Measurements from ENCODE around the gene EFHD1. TPM values are rescaled to one million over a fixed set of nuclear protein-coding genes. Genes with fewer than 3 reads are reported as not detected.

The EFHD1 gene
- total RNA-seq, 2 donors from 2014 or later = 1.1 to 1.8 TPM

DNA sequence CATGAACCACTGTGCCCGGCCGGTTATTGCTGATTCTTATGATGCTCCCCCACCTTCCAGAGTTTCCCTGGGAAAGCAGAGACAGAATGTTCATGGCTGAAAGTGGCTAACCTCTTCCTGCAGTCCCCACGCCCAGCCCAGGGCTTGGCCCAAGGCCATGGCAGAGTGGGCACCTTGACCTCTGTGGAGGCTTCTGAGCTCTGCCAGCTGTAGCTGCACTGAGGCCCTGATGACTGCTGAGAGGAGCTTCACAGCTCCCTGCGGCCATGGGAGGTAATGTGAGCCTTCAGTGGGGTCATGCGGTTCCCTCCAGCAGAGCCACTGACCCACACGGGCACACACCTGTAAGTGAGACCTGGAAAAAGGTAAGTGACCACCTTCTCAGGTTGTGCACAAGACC is 13.3 kb downstream of the EFHD1 start:
- peaks cover 36% of the 10 kb centered on the region for H3K27me3 Mint-ChIP-seq
- H3K36me3 Mint-ChIP-seq (ENCODE audit: low read depth) = no peaks in the 10 kb centered on the region
- no peak overlapping the region for H3K27ac Mint-ChIP-seq
- ATAC-seq = no peak
- H3K4me1 Mint-ChIP-seq = peaks cover 2% of the 10 kb centered on the region
- no peak for DNase-seq
- no peaks in the 10 kb centered on the region for H3K9me3 ChIP-seq (ENCODE audit: control insufficient read depth, low read length, poor library complexity, severe bottlenecking)
- H3K4me3 Mint-ChIP-seq = no peak overlapping the region

DNA sequence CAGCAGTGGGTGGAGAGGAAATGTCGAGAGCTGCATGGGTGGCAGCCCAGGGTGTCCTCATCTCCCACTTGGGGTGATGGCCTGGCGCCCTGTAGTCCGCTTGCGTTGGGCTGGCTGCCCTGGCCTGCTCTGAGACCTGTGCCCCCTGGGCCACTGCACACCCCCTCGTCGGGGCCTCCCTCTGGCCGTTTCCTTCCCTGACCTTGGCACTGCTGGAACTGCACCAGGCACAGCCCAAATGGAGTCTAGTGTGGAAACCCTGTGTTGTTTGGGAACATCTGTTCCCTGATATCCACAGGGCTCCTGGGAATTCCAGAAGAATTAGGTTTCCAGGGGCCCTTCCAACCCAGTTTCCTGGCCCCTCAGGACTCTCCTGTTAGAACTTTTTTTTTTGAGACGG is 13.9 kb downstream of the EFHD1 start:
- DNase-seq (no peak), ATAC-seq (no peak)
- H3K27me3 Mint-ChIP-seq = peaks cover 36% of the 10 kb centered on the region
- no peak overlapping the region for H3K4me3 Mint-ChIP-seq
- no peaks in the 10 kb centered on the region for H3K36me3 Mint-ChIP-seq (ENCODE audit: low read depth)
- no peaks in the 10 kb centered on the region for H3K9me3 ChIP-seq (ENCODE audit: control insufficient read depth, low read length, poor library complexity, severe bottlenecking)
- peaks cover 2% of the 10 kb centered on the region for H3K4me1 Mint-ChIP-seq
- H3K27ac Mint-ChIP-seq = no peak overlapping the region

DNA sequence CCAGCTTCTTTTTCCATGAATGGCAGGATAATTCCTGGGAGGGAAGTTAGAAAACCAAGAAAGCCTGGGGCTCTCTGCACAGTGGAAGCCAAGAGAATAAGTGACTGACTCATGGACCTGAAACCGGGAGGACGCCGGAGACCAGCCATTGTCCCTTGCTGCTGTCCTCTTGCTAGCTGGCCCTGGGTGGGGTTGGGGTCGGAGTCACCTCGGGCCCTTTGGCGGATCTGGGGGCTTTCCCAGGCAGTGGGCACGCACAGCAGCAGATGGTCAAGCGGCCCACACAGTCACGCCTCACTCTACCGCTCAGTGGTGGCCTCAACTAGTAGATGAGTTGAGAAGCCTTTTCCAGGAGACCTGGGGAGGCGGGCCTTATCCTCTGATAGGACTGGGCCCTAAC is 15.6 kb downstream of the EFHD1 start:
- Mint-ChIP-seq H3K27me3 (peaks cover 24% of the 10 kb centered on the region), H3K36me3 (ENCODE audit: low read depth) (no peaks in the 10 kb centered on the region)
- no peak for ATAC-seq

DNA sequence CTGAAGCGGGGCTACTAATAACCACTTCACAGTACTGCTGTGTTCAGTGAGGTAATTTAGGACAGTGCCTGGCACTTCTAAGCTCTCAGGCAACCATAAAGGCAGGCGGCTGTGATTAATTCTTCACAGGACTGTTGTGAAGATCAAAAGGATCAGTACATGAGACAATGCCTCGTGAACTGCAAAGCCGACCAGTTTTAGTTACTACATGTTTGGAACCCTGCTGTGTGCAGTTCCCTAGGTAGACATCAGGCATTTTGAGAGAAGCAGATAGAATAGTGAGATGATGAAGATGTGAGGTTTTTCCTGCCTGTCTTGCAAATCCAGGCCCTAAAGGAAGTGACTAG is 19.1 kb downstream of the EFHD1 start:
- Mint-ChIP-seq H3K36me3 (ENCODE audit: low read depth) (no peaks in the 10 kb centered on the region), H3K27ac (no peak overlapping the region), H3K4me1 (no peaks in the 10 kb centered on the region), H3K4me3 (no peak overlapping the region), H3K27me3 (peaks cover 16% of the 10 kb centered on the region)
- no peak for DNase-seq
- no peaks in the 10 kb centered on the region for H3K9me3 ChIP-seq (ENCODE audit: control insufficient read depth, low read length, poor library complexity, severe bottlenecking)
- no peak for ATAC-seq

More for the DNA sequence above, 15.6 kb downstream of the EFHD1 start:
- H3K27ac Mint-ChIP-seq = no peak overlapping the region
- H3K4me1 Mint-ChIP-seq = no peaks in the 10 kb centered on the region
- H3K4me3 Mint-ChIP-seq = no peak overlapping the region
- DNase-seq = no peak
- H3K9me3 ChIP-seq (ENCODE audit: control insufficient read depth, low read length, poor library complexity, severe bottlenecking) = no peaks in the 10 kb centered on the region

DNA sequence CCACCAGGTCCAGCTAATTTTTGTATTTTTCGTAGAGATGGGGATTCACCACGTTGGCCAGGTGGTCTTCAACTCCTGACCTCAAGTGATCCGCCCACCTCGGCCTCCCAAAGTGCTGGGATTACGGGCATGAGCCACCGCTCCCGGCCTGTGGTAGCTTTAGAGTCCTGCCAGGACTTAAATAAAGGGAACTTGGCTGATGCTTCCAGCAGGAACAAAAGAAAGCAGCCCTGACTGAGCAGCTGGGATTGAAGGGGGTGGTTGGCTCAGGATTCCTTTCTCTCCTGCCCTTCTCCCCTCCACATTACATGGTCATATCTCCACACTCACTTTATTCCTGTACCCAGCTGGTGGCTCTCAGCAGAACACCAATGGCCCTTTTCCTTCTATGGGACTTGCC is 20.0 kb downstream of the EFHD1 start:
- no peak for ATAC-seq
- DNase-seq = no peak
- Mint-ChIP-seq H3K4me3 (no peak overlapping the region), H3K27me3 (peaks cover 11% of the 10 kb centered on the region), H3K36me3 (ENCODE audit: low read depth) (no peaks in the 10 kb centered on the region), H3K27ac (no peak overlapping the region), H3K4me1 (no peaks in the 10 kb centered on the region)
- H3K9me3 ChIP-seq (ENCODE audit: control insufficient read depth, low read length, poor library complexity, severe bottlenecking) = no peaks in the 10 kb centered on the region

DNA sequence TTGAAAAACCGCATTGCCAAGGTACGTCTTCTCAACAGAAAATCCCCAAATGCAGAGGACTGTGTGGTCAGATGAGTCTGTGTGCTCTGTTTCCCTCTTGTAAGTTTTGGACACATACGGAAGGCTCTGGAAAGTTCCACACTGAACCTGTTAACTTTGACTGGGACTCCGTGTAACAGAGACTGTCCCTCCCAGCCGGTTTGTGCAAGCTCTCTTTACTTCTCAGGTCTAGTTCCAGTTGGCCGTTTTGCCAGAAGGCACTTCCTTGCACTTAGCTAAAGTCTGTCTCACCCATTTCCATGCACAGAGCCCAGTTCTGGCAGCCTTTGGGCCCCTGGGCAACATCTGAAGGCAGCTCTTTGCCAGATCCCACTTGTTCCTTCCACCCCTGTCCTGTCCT is 22.0 kb downstream of the EFHD1 start:
- no peaks in the 10 kb centered on the region for H3K4me1 Mint-ChIP-seq
- ATAC-seq = no peak
- no peaks in the 10 kb centered on the region for H3K9me3 ChIP-seq (ENCODE audit: control insufficient read depth, low read length, poor library complexity, severe bottlenecking)
- no peaks in the 10 kb centered on the region for H3K36me3 Mint-ChIP-seq (ENCODE audit: low read depth)
- H3K27me3 Mint-ChIP-seq = peaks cover 13% of the 10 kb centered on the region
- H3K27ac Mint-ChIP-seq = no peak overlapping the region
- no peak overlapping the region for H3K4me3 Mint-ChIP-seq
- DNase-seq = no peak

DNA sequence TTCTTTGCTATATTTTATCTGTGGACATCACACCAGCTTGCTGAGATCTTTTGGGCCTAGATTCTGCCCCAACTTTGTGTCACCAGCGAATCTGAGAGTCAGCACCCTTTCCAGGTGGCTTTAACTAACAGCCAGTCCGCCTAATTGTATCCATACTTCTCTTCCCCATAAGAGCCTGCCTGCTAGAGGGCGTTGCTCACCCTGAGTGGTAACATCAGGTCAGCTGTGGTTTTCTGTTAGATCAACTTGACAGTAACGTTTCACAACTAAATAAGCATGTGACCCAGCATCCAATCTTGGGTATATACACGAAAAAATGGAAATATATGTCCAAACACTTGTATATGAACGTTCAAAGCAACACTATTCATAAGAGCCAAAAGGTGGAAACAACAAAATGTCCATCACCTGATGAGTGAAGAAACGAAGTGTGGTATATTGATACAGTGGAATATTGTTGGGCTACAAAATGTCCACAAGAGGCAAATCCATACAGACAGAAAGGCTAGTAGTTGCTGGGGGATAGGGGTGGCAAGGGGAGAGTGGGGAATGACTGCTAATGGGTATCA is 24.9 kb downstream of the EFHD1 start:
- Mint-ChIP-seq H3K27me3 (peaks cover 22% of the 10 kb centered on the region), H3K4me3 (no peak overlapping the region), H3K4me1 (no peaks in the 10 kb centered on the region), H3K36me3 (ENCODE audit: low read depth) (no peaks in the 10 kb centered on the region), H3K27ac (no peak overlapping the region)
- ATAC-seq (no peak), DNase-seq (no peak)
- H3K9me3 ChIP-seq (ENCODE audit: control insufficient read depth, low read length, poor library complexity, severe bottlenecking) = no peaks in the 10 kb centered on the region

DNA sequence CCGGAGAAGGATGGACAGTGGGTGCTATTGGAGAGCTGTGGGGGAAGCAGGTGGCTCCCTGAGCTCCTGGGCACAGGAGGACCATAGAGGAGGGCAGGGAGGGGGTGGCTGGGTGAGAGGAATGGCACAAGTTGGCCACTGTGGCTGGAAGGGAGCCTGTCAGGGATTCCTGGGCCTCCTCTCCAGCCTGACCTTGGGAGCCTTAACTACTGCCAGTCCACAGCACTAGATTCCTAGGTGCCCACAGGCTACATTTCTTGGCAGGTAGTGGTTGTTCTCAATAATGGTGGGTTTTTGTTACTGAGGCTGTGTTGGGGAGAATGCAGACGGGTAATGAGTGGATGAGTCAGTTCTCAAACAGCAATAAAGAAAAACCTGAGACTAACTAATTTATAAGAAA is 26.0 kb downstream of the EFHD1 start:
- Mint-ChIP-seq H3K36me3 (ENCODE audit: low read depth) (no peaks in the 10 kb centered on the region), H3K4me3 (no peak overlapping the region), H3K27me3 (peaks cover 22% of the 10 kb centered on the region), H3K27ac (no peak overlapping the region), H3K4me1 (no peaks in the 10 kb centered on the region)
- ATAC-seq (no peak), DNase-seq (no peak)
- H3K9me3 ChIP-seq (ENCODE audit: control insufficient read depth, low read length, poor library complexity, severe bottlenecking) = no peaks in the 10 kb centered on the region

DNA sequence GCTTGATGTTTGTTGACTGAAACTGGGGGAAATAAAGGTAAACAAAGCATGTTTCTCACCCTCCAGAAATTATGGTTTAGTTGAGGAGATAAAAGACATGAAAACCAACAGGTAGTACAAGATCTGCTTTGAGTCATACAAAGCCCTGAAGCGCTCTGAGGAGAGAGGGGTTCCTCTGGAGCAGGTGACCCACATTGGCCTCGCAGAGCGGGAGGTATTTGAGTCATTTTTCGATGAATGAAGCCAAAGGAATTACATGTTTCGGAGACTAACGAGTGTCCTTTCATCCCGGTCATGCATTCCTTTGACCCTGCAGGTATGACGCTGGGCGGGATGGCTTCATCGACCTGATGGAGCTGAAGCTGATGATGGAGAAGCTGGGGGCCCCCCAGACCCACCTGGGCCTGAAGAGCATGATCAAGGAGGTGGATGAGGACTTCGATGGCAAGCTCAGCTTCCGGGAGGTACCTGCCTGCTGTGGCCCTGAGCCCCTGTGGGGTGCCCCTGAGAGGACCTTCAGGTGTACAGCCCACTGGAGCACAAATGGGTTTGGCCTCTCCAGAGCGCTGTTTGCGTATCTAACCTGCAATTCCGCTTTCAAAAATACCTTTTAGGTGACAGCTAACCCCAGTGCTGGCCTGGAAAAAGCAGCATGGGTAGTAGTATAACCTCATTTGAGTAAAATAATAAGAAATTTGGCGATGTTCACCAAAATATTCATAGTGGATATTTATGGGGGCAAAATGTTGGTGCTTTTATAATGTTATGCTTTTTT is 29.3 kb downstream of the EFHD1 start:
- Mint-ChIP-seq H3K27me3 (peaks cover 22% of the 10 kb centered on the region), H3K36me3 (ENCODE audit: low read depth) (no peaks in the 10 kb centered on the region), H3K27ac (no peak overlapping the region), H3K4me1 (no peaks in the 10 kb centered on the region), H3K4me3 (no peak overlapping the region)
- DNase-seq = no peak
- no peak for ATAC-seq
- no peaks in the 10 kb centered on the region for H3K9me3 ChIP-seq (ENCODE audit: control insufficient read depth, low read length, poor library complexity, severe bottlenecking)

DNA sequence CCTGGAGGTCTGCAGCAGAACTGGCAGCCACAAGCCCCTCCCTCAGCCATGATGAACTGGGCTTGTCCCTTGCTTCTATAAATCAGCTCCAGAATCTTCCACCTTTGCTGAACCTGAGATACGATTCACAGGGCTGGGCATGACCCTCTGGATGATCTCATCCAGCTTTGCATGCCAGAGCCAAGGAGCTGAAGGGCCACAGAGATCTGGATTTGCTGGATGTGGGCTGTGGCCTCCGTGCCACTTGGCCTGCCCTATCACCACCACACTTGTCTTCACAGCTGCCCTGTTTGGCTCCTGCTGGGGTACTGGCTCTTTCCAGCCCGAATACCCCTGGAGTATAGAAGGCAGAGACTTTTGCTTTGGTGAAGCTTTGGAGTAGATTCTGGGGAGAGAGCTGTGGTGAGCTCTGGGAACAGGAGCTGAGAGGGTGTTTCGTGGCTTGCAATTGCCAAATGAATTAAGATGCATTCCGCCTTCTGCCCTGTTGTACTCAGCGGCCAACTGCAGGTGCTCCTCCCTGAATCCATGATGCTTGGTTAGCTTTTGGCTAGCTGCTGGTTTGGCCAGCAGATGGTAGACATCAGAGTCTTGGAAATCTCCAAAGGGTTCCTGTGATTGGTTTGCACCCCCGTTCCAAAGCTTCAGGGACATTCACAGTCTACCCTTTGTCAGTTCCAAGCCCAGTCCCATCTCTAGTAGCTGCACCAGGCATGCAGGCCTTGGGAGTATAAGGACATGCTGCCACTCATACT is 32.8 kb downstream of the EFHD1 start:
- DNase-seq = no peak
- no peak for ATAC-seq
- Mint-ChIP-seq H3K4me3 (no peak overlapping the region), H3K4me1 (no peaks in the 10 kb centered on the region), H3K27me3 (peaks cover 22% of the 10 kb centered on the region), H3K36me3 (ENCODE audit: low read depth) (peaks cover 2% of the 10 kb centered on the region), H3K27ac (no peak overlapping the region)
- no peaks in the 10 kb centered on the region for H3K9me3 ChIP-seq (ENCODE audit: control insufficient read depth, low read length, poor library complexity, severe bottlenecking)

DNA sequence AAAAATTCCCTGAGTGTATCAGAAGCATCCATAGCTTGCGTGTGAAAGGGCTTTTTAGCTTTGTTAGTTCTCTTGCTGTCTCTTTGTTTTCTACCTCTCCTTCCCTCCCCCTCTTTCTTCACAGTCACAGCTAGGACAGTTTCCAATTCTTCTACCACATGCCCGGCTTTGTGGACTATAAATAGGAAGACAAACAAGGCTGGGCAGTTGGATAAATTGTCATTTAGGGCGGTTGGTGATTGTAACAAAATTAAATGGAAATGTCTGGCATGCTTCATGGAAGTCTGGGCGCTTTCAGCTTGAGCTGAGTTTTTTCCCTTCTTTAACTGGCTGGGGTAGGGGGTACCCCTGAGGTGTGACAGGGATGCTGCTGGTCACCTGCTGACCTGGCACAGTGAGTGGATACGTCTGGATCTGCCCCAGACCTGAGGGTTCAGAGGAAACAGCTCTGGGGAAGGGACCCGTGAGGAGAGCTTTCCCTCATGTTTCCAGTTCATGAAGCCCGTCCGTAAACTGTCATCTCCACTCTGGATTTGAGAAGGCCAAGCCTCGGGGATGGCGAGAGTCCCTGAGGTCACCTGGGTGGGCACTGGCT is 34.7 kb downstream of the EFHD1 start:
- Mint-ChIP-seq H3K4me3 (no peak overlapping the region), H3K4me1 (no peaks in the 10 kb centered on the region), H3K27ac (no peak overlapping the region), H3K36me3 (ENCODE audit: low read depth) (peaks cover 2% of the 10 kb centered on the region), H3K27me3 (peaks cover 21% of the 10 kb centered on the region)
- ATAC-seq (no peak), DNase-seq (no peak)
- H3K9me3 ChIP-seq (ENCODE audit: control insufficient read depth, low read length, poor library complexity, severe bottlenecking) = no peaks in the 10 kb centered on the region

DNA sequence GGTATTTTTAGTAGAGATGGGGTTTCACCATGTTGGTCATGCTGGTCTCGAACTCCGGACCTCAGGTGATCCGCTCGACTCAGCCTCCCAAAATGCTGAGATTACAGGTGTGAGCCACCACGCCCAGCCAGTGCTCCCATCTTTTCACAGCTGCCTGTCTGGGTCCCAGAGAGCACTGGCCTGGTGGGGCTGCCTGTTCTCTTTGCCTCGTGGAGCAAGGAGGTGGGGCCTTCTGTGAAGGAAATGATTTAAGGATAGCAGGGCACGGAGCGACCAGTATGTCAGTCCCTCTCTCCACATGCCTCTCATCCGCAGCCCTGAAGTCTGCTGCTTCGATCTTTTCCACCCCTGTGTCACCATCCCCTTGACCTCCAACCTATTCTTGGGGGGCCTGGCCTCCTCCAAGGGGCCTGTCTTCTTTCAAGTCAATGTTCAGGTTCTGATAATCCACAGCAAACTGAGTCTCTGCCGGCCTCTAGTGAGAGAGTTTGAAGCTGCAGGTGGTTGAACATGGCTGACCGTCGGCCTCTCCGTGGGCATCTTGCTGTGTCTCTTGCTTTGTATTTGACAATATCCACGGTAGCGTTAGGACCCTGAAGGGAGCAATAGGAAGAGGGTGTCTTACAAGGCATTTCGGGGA is 35.5 kb downstream of the EFHD1 start:
- no peak overlapping the region for H3K4me3 Mint-ChIP-seq
- no peaks in the 10 kb centered on the region for H3K4me1 Mint-ChIP-seq
- H3K9me3 ChIP-seq (ENCODE audit: control insufficient read depth, low read length, poor library complexity, severe bottlenecking) = no peaks in the 10 kb centered on the region
- DNase-seq (no peak), ATAC-seq (no peak)
- H3K27me3 Mint-ChIP-seq = peaks cover 25% of the 10 kb centered on the region
- H3K27ac Mint-ChIP-seq = no peak overlapping the region
- H3K36me3 Mint-ChIP-seq (ENCODE audit: low read depth) = peaks cover 2% of the 10 kb centered on the region

DNA sequence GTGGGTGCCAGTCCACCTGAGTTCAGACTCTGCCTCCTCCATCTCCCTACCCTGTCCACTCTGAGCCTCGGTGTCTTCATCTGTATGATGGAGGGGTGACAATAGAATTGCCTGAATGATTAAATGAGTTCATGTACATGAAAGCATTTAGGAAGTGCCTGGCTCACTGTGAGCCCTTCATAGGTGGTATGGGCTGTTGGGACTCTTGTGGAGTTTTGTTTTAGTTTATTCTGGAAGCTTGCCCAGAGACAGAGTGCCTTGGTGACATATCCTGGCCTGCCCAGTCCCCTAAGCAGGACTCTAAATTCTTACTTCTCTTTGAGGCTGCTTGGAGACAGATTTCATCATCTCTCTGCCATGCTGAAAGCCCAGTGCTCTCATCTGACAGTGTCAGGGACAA is 39.2 kb downstream of the EFHD1 start:
- ATAC-seq (no peak), DNase-seq (no peak)
- H3K27ac Mint-ChIP-seq = no peak overlapping the region
- H3K36me3 Mint-ChIP-seq (ENCODE audit: low read depth) = peaks cover 4% of the 10 kb centered on the region
- no peaks in the 10 kb centered on the region for H3K4me1 Mint-ChIP-seq
- no peak overlapping the region for H3K4me3 Mint-ChIP-seq
- peaks cover 34% of the 10 kb centered on the region for H3K27me3 Mint-ChIP-seq
- no peaks in the 10 kb centered on the region for H3K9me3 ChIP-seq (ENCODE audit: control insufficient read depth, low read length, poor library complexity, severe bottlenecking)

Data from T-helper 17 cell (primary cell).